Ascending aorta (tissue), 2 donors: Measurements from ENCODE around the gene SIAH3. TPM values are rescaled to one million over a fixed set of nuclear protein-coding genes. Genes with fewer than 3 reads are reported as not detected.

ENCODE experiments used
- DNase-seq, 2 donors: peaks; one replicate each; pipeline ENCODE4 v3.0.0-alpha.2; 2019; ENCODE audit warnings: low spot score in 2 of 2
- H3K27ac ChIP-seq, 2 donors: fragments of 200-600 bp; sonication (generic); one replicate each; pipeline ENCODE4 v1.5.1; 2016 to 2017; ENCODE audit warnings: mild to moderate bottlenecking in 1 of 2
- H3K27me3 ChIP-seq: fragments of 200-600 bp; sonication (generic); one replicate; pipeline ENCODE4 v1.5.1; 2017
- H3K36me3 ChIP-seq, 2 donors: fragments of 200-600 bp; sonication (generic); one replicate each; pipeline ENCODE4 v1.5.1; 2016
- H3K4me1 ChIP-seq, 2 donors: fragments of 200-600 bp; sonication (generic); one replicate each; pipeline ENCODE4 v1.5.1; 2016 to 2017; ENCODE audit warnings: mild to moderate bottlenecking in 1 of 2
- H3K4me3 ChIP-seq, 2 donors: fragments of 200-600 bp; sonication (generic); one replicate each; pipeline ENCODE4 v1.5.1; 2016 to 2017; ENCODE audit warnings: mild to moderate bottlenecking in 1 of 2
- H3K9me3 ChIP-seq, 2 donors: fragments of 200-600 bp; sonication (generic); one replicate each; pipeline ENCODE4 v1.5.1; 2016
- CTCF ChIP-seq, 3 experiments: fragments of 200-600 bp in 2 of 3; fragments of 450-650 bp in 1 of 3; sonication (generic) in 2 of 3; IDR thresholded peaks; one replicate each; pipeline ENCODE4 v1.5.1; 2016 to 2019; ENCODE audit warnings: antibody characterized with exemption in 3 of 3, mild to moderate bottlenecking in 1 of 3, moderate library complexity in 1 of 3
- intact Hi-C: fragments of 100-400 bp; cut with DNase I; formaldehyde crosslinking; loops from one replicate; pipeline ENCODE4 v1.15.1; 2023
- total RNA-seq: library from RNA; depleted of rRNA; stranded (reverse); fragments of >200 nt; gene quantifications from one replicate; pipeline ENCODE4 v1.1.0, GENCODE V29; 2016

Gene SIAH3
- total RNA-seq, 1 donor from 2014 or later, result not detected

DNA sequence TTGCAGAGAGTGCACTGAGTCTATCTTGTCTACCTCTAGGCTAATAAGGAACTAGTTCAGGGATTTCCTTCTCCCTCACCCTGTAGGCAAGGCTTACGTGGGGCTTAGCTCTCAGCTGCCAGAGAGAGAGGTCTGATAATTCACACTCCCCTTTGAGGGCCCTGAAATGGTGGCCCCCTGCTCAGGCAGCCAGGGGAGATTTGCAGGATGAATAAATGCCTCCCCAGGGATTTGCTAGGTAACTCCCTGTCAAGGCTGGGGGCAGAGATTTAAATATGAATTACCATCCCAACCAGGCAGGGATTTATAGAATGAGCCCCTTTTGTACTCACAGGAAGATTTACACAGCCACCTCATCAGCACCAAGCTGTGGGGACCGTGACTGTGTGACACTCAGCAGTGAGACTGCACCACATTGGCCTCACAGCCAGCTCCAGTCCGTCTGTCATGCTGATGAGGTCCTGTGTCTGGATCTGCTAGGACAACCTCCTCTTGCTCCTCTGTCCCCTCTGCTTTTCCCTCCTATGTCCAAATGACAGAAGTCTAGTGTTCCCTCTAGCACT is 76.1 kb downstream of the SIAH3 start:
- DNase-seq, result no peak
- no peaks in the 10 kb centered on the region for H3K4me1 ChIP-seq
- H3K27ac ChIP-seq, result no peak overlapping the region
- intact Hi-C loops, result no loop called here
- H3K36me3 ChIP-seq, result no peaks in the 10 kb centered on the region
- TF ChIP-seq CTCF (IDR thresholded peaks at IDR 0.05), result no peak
- no peaks in the 10 kb centered on the region for H3K9me3 ChIP-seq
- H3K27me3 ChIP-seq, result no peaks in the 10 kb centered on the region
- H3K4me3 ChIP-seq, result no peak overlapping the region

- Histone ChIP-seq H3K36me3 (no peaks in the 10 kb centered on the region), H3K4me1 (no peaks in the 10 kb centered on the region), H3K9me3 (no peaks in the 10 kb centered on the region), H3K27me3 (no peaks in the 10 kb centered on the region), H3K4me3 (no peak overlapping the region), H3K27ac (no peak overlapping the region)
- intact Hi-C loops, result no loop called here
- TF ChIP-seq CTCF (IDR thresholded peaks at IDR 0.05), result no peak
- no peak for DNase-seq
Observed at GRCh38 chr13:45773944-45774343, 77.6 kb downstream of the SIAH3 start.

GRCh38 chr13:45773236-45773635 is 78.3 kb downstream of the SIAH3 start:
- H3K36me3 ChIP-seq, result no peaks in the 10 kb centered on the region
- no peak for DNase-seq
- H3K27me3 ChIP-seq, result no peaks in the 10 kb centered on the region
- no peak for TF ChIP-seq CTCF (IDR thresholded peaks at IDR 0.05)
- no peak overlapping the region for H3K4me3 ChIP-seq
- intact Hi-C loops, result no loop called here
- H3K9me3 ChIP-seq, result no peaks in the 10 kb centered on the region
- H3K27ac ChIP-seq, result no peak overlapping the region
- no peaks in the 10 kb centered on the region for H3K4me1 ChIP-seq

- no peak overlapping the region for H3K27ac ChIP-seq
- no peak for DNase-seq
- no peak for TF ChIP-seq CTCF (IDR thresholded peaks at IDR 0.05)
- intact Hi-C loops, result no loop called here
- H3K9me3 ChIP-seq, result no peaks in the 10 kb centered on the region
- H3K27me3 ChIP-seq, result no peaks in the 10 kb centered on the region
- no peaks in the 10 kb centered on the region for H3K4me1 ChIP-seq
- H3K36me3 ChIP-seq, result no peaks in the 10 kb centered on the region
- H3K4me3 ChIP-seq, result no peak overlapping the region
Observed at GRCh38 chr13:45770886-45771285, 80.7 kb downstream of the SIAH3 start.

DNA sequence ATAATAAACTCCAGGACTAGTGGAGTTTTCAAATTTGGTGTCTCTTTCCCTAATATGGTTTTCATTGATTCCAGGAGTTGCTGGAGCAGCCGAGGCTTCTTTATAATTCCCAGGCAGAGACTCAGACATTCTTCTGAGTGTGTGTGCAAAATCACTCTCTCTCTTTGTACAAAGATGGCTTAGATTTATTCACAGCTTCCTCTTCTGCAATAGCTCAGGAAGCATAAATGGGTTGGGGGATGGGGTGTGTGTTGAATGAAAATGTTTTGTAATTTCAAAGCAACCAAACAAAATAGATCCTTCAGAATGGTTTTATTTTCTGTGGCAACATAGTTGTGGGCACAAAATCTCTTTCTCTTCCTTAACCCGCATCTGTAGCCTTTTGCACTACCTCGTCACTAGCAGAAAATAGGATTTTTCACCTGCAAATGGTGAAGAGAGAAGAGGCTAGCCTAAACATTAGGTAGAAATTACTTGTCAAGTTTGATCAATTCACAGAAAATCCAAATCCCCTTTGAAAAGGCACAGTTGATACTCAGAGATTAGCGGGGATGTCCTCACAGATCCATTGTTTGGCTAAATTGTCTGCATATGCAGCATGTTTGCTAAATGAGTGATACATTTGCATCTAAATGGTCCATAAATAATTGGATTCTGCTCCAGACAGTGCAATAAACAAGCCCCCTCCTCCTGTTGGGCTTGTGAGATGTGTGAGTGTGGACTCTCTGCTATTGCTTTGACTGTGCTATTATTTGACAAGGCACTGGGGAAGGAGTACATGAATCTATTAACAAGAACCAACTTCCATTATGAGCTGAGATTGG is 82.7 kb downstream of the SIAH3 start:
- DNase-seq, result no peak
- Histone ChIP-seq H3K27me3 (no peaks in the 10 kb centered on the region), H3K27ac (no peak overlapping the region), H3K36me3 (no peaks in the 10 kb centered on the region), H3K9me3 (no peaks in the 10 kb centered on the region), H3K4me3 (no peak overlapping the region), H3K4me1 (no peaks in the 10 kb centered on the region)
- intact Hi-C loops, result no loop called here
- no peak for TF ChIP-seq CTCF (IDR thresholded peaks at IDR 0.05)
